Neural progenitor cell (in vitro differentiated cells): ENCODE measurements around the gene KCTD3. TPM values are rescaled to one million over a fixed set of nuclear protein-coding genes. Genes with fewer than 3 reads are reported as not detected.

Source experiments
- DNase-seq: peaks from one replicate; pipeline ENCODE4 v3.0.0-alpha.2; 2016; ENCODE audit warnings: low spot score
- H2AFZ ChIP-seq: fragments of 200-600 bp; sonication (generic); replicated peaks from 2 replicates; pipeline ENCODE4 v1.6.1; 2016; ENCODE audit warnings: antibody characterized with exemption
- H3F3A ChIP-seq: fragments of 200-600 bp; sonication (generic); 2 replicates; pipeline ENCODE4 v1.6.1; 2016; ENCODE audit warnings: antibody characterized with exemption, low read depth
- H3K27ac ChIP-seq: fragments of 200-600 bp; sonication (generic); 2 replicates; pipeline ENCODE4 v1.5.1; 2016; ENCODE audit warnings: mild to moderate bottlenecking
- H3K27me3 ChIP-seq: fragments of 200-600 bp; sonication (generic); 2 replicates; pipeline ENCODE4 v1.6.1; 2016; ENCODE audit warnings: mild to moderate bottlenecking, moderate library complexity
- H3K36me3 ChIP-seq: fragments of 200-600 bp; sonication (generic); 2 replicates; pipeline ENCODE4 v1.5.1; 2016
- H3K4me1 ChIP-seq: fragments of 200-600 bp; sonication (generic); 2 replicates; pipeline ENCODE4 v1.6.1; 2016; ENCODE audit warnings: mixed run types
- H3K4me2 ChIP-seq: fragments of 200-600 bp; sonication (generic); 2 replicates; pipeline ENCODE4 v1.6.1; 2016
- H3K4me3 ChIP-seq: fragments of 200-600 bp; sonication (generic); 2 replicates; pipeline ENCODE4 v1.5.1; 2016
- H3K79me2 ChIP-seq: fragments of 200-600 bp; sonication (generic); 2 replicates; pipeline ENCODE4 v1.6.1; 2016; ENCODE audit warnings: low read depth
- H3K9ac ChIP-seq: fragments of 200-600 bp; sonication (generic); 2 replicates; pipeline ENCODE4 v1.6.1; 2016
- H3K9me3 ChIP-seq: fragments of 200-600 bp; sonication (generic); 2 replicates; pipeline ENCODE4 v1.5.1; 2016; ENCODE audit warnings: low read depth
- H4K20me1 ChIP-seq: fragments of 200-600 bp; sonication (generic); 2 replicates; pipeline ENCODE4 v1.6.1; 2016; ENCODE audit warnings: low read depth
- H3K27ac Mint-ChIP-seq: 3 replicates; pipeline ENCODE4 v1.8.0; 2021; ENCODE audit warnings: mixed read lengths
- H3K27me3 Mint-ChIP-seq: 2 replicates; pipeline ENCODE4 v1.8.0; 2022; ENCODE audit warnings: low read depth, mild to moderate bottlenecking, inconsistent platforms, moderate library complexity, mixed read lengths; ENCODE audit not compliant: insufficient read depth
- H3K36me3 Mint-ChIP-seq: 3 replicates; pipeline ENCODE4 v1.8.0; 2021; ENCODE audit warnings: mixed read lengths
- H3K4me1 Mint-ChIP-seq: 3 replicates; pipeline ENCODE4 v1.8.0; 2021; ENCODE audit warnings: mixed read lengths
- H3K4me3 Mint-ChIP-seq: 3 replicates; pipeline ENCODE4 v1.8.0; 2021; ENCODE audit warnings: mild to moderate bottlenecking, moderate library complexity, mixed read lengths
- H3K9me3 Mint-ChIP-seq: 3 replicates; pipeline ENCODE4 v1.8.0; 2020; ENCODE audit warnings: mixed read lengths
- EZH2 ChIP-seq: fragments of 200-600 bp; sonication (generic); IDR thresholded peaks from 2 replicates; pipeline ENCODE4 v1.6.1; 2017; ENCODE audit warnings: antibody characterized with exemption, mild to moderate bottlenecking, moderate library complexity
- EZH2phosphoT487 ChIP-seq: fragments of 200-600 bp; sonication (generic); IDR thresholded peaks from 2 replicates; pipeline ENCODE4 v1.6.1; 2017; ENCODE audit warnings: antibody characterized with exemption
- total RNA-seq: library from RNA; depleted of rRNA; stranded (reverse); fragments of >200 nt; gene quantifications from 2 replicates; pipeline ENCODE4 v1.2.3, GENCODE V29; 2015; ENCODE audit warnings: low replicate concordance
- TF ChIP-seq, protein P1 (sequence below): fragments of 200-600 bp; sonication (generic); IDR thresholded peaks from 2 replicates; pipeline ENCODE4 v1.5.1; 2017; ENCODE audit warnings: antibody characterized with exemption, mild to moderate bottlenecking

KCTD3 gene
- total RNA-seq, 1 donor from 2014 or later, result 70.1 TPM

- DNase-seq, result no peak
- Histone ChIP-seq H3K9me3 (no peaks in the 10 kb centered on the region), H2AFZ (peak overlapping the region; percentile 76), H3K4me1 (peaks cover 10% of the 10 kb centered on the region), H3K27me3 (no peaks in the 10 kb centered on the region), H3K4me2 (no peak overlapping the region), H3K79me2 (no peaks in the 10 kb centered on the region), H3K4me3 (no peak overlapping the region), H4K20me1 (no peaks in the 10 kb centered on the region), H3K36me3 (no peaks in the 10 kb centered on the region), H3K9ac (no peak overlapping the region), H3K27ac (no peak overlapping the region), H3F3A (no peaks in the 10 kb centered on the region)
- Mint-ChIP-seq H3K4me3 (no peak overlapping the region), H3K27me3 (no peaks in the 10 kb centered on the region), H3K9me3 (no peaks in the 10 kb centered on the region), H3K36me3 (no peaks in the 10 kb centered on the region), H3K27ac (no peak overlapping the region), H3K4me1 (peaks cover 6% of the 10 kb centered on the region)
- no peak for TF ChIP-seq EZH2phosphoT487
- TF ChIP-seq EZH2, result no peak
- TF ChIP-seq, protein P1, sequence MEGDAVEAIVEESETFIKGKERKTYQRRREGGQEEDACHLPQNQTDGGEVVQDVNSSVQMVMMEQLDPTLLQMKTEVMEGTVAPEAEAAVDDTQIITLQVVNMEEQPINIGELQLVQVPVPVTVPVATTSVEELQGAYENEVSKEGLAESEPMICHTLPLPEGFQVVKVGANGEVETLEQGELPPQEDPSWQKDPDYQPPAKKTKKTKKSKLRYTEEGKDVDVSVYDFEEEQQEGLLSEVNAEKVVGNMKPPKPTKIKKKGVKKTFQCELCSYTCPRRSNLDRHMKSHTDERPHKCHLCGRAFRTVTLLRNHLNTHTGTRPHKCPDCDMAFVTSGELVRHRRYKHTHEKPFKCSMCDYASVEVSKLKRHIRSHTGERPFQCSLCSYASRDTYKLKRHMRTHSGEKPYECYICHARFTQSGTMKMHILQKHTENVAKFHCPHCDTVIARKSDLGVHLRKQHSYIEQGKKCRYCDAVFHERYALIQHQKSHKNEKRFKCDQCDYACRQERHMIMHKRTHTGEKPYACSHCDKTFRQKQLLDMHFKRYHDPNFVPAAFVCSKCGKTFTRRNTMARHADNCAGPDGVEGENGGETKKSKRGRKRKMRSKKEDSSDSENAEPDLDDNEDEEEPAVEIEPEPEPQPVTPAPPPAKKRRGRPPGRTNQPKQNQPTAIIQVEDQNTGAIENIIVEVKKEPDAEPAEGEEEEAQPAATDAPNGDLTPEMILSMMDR, result no peak
Measured at GRCh38 chr1:215635827-215636226, 68.7 kb downstream of the KCTD3 start.

DNA sequence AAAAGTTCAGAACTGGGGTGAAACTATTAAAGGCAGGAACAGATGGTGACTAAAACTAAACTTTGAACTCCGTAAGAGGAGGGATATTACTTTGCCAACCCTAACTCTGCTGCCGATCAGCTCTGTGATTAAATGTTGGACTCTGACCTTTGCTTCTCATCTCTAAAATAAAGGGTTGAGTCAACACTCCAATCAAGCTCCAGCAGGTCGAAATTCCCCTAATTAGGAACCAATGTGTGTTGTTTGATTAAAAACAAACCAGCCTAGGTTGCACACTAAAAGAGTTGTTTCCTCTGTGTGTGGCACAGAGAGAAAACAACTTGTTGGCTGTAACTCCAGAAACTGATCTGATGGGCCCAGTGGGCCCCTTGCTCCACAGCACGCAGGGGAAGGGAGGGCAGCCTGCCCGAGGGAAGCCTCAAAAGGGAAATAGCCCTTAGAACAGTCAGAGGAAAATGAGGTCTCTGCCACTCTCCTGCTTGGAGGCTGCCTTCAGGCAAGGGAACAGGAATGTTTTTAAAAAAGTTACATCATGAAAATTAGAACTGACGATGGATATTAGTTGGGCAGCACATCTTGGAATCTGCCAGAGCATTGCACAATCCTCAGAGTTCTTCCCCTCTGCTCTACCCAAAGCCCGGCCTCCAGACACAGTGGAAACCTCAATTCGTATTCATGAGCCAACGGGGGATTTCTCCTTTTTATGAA, 69.3 kb downstream of the KCTD3 start:
- H3K4me1 Mint-ChIP-seq, result peaks cover 4% of the 10 kb centered on the region
- no peak overlapping the region for H3K27ac ChIP-seq
- TF ChIP-seq EZH2phosphoT487 (no peak), EZH2 (no peak)
- TF ChIP-seq, protein P1, result no peak
- H4K20me1 ChIP-seq, result no peaks in the 10 kb centered on the region
- no peaks in the 10 kb centered on the region for H3K36me3 ChIP-seq
- H3K4me1 ChIP-seq, result peaks cover 9% of the 10 kb centered on the region
- H3K9me3 Mint-ChIP-seq, result no peaks in the 10 kb centered on the region
- H3K4me2 ChIP-seq, result no peak overlapping the region
- no peaks in the 10 kb centered on the region for H3F3A ChIP-seq
- no peaks in the 10 kb centered on the region for H3K36me3 Mint-ChIP-seq
- H3K27me3 ChIP-seq, result no peaks in the 10 kb centered on the region
- no peak overlapping the region for H3K4me3 ChIP-seq
- no peak overlapping the region for H3K9ac ChIP-seq
- no peak overlapping the region for H3K27ac Mint-ChIP-seq
- H3K4me3 Mint-ChIP-seq, result no peak overlapping the region
- no peaks in the 10 kb centered on the region for H3K27me3 Mint-ChIP-seq
- H3K9me3 ChIP-seq, result no peaks in the 10 kb centered on the region
- H3K79me2 ChIP-seq, result no peaks in the 10 kb centered on the region
- peak overlapping the region; percentile 76 for H2AFZ ChIP-seq
- DNase-seq, result no peak

DNA sequence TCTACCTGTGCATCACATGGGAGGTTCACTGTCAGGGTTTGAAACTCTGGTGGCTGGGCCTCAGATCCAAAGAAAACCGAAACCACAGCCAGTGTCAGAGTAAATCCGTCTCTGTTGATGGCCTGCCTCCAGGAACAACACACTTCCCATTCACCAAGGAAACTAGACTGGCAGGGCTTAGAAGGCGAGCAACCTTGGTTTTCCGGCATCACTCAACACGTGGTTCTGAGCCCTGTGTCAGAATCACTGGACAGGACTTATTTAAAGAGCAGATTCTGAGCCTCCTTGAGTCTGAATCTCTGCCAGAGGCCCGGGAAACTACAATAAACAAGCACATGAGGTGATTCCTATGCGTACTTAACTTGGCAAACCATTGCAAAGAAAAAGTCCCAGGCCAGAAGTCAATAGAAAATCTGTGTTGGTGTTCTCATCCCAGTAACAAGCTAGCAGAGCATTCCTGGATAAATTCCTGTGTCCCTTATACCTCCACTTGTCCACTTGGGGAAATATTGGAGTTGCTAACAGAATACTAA, 70.0 kb downstream of the KCTD3 start:
- H3F3A ChIP-seq, result no peaks in the 10 kb centered on the region
- H3K9ac ChIP-seq, result no peak overlapping the region
- peak overlapping the region; percentile 76 for H2AFZ ChIP-seq
- no peaks in the 10 kb centered on the region for H3K27me3 ChIP-seq
- H3K4me3 ChIP-seq, result no peak overlapping the region
- no peak overlapping the region for H3K4me3 Mint-ChIP-seq
- H3K9me3 Mint-ChIP-seq, result no peaks in the 10 kb centered on the region
- no peaks in the 10 kb centered on the region for H3K36me3 ChIP-seq
- H3K4me1 Mint-ChIP-seq, result peaks cover 4% of the 10 kb centered on the region
- no peaks in the 10 kb centered on the region for H3K36me3 Mint-ChIP-seq
- no peaks in the 10 kb centered on the region for H3K9me3 ChIP-seq
- no peaks in the 10 kb centered on the region for H3K27me3 Mint-ChIP-seq
- H3K4me1 ChIP-seq, result peaks cover 3% of the 10 kb centered on the region
- no peak for TF ChIP-seq EZH2phosphoT487
- TF ChIP-seq, protein P1, result no peak
- no peak for TF ChIP-seq EZH2
- H4K20me1 ChIP-seq, result no peaks in the 10 kb centered on the region
- no peaks in the 10 kb centered on the region for H3K79me2 ChIP-seq
- no peak overlapping the region for H3K4me2 ChIP-seq
- H3K27ac Mint-ChIP-seq, result no peak overlapping the region
- no peak for DNase-seq
- H3K27ac ChIP-seq, result no peak overlapping the region
